Measurements from ENCODE around the gene RPL35.

GRCh38 chr9:124855566-124855943, 6.2 kb downstream of the RPL35 start:
- TF ChIP-seq YY1 (IDR thresholded peaks at IDR 0.05; ENCODE audit: insufficient read depth, insufficient read length) (no peak), ZNF274 (IDR thresholded peaks at IDR 0.05; ENCODE audit: low read depth, low read length) (no peak), SUZ12 (IDR thresholded peaks at IDR 0.05; ENCODE audit: extremely low read depth, insufficient read depth, insufficient read length) (no peak)
